Stimulated activated CD8-positive, alpha-beta memory T cell treated with anti-CD3 and anti-CD28 coated beads, Interleukin-2, amount 100 ng/mL, for 48 hours (primary cell): Measurements from ENCODE around the gene FOXP4.
A peak's percentile ranks its signal among the peaks of the same experiment; 100 is the strongest.

Experiments
- DNase-seq, 2 donors: peaks; one replicate each; pipeline ENCODE4 v3.0.0-alpha.2; 2020; ENCODE audit warnings: low read depth in 2 of 2

The FOXP4 gene

DNA sequence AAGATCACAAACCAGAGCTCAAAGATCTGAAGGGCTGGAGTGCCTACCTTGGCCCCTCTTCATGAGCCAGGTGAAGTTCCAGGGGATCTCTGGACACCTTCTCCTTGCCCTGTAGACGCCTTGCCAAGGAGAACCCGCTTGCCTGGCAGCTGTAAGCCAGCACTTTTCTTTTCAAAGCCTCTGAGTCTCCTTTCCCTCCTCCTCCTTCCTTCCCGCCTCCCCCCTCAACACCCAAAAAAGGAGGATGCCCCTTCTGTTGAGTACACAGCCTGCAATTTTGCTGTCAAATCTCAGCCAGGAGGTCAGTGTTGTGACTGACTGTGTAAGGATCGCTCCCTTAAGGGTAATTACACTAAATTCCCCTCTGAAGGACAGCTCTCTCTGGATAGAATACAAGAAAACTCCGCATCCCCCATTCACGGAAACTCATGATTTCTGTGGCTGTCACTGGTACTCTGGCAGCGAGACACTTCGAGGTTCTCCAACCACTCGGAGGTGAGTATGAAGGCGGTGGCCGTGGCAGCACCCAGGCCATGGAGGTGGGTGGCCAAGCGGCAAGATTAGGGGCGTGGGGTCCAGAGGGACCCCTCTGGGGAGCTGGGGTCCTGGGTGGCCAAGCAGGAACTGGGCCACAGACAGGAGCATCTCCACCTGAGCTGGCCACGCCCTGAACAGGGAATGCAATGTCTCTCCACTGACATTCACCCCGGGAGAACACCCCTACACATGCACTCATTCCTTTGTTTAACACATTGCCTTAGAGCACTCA, 23.2 kb upstream of the FOXP4 start:
- DNase-seq = no peak

DNA sequence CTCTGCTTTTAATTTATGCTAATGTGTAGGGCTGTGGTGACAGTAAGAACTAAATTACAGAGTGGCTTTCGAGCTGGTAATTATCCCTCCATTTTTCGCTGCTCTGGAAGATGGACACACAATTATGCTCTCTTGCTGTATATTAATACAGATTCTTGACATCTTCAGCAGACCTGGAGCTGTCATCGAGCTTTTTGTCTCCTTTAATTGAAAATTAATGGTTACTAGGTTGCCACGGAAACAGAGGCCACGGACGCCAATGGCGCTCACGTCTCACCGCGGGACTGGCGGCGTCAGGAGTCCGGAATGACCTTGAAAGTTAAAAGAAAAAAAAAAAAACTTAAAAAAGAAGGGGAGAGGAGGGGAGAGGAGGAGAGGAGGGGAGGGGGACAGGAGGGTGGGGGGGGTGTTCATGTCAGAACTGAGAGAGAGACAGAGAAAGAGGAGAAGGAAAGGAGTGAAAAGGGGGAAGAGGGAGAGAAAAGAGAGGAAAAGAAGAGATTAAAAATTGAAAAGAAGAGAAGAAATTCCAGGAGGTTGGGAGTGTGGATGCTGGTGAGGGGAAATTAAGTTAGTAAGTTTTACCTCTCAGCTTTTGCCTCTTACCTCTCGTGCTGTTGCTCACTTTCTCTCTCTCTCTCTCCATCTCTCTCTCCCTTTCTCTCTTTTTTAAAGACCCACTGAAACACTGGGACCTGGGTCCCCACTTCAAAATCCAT, 22.1 kb upstream of the FOXP4 start:
- no peak for DNase-seq

- DNase-seq = no peak
Measured at GRCh38 chr6:41524634-41525011, 21.6 kb upstream of the FOXP4 start.

GRCh38 chr6:41527721-41528408, 18.3 kb upstream of the FOXP4 start:
- DNase-seq = no peak

- no peak for DNase-seq
Measured at GRCh38 chr6:41528409-41528963, 17.7 kb upstream of the FOXP4 start.

GRCh38 chr6:41529049-41529448, 17.1 kb upstream of the FOXP4 start:
- DNase-seq = no peak

DNA sequence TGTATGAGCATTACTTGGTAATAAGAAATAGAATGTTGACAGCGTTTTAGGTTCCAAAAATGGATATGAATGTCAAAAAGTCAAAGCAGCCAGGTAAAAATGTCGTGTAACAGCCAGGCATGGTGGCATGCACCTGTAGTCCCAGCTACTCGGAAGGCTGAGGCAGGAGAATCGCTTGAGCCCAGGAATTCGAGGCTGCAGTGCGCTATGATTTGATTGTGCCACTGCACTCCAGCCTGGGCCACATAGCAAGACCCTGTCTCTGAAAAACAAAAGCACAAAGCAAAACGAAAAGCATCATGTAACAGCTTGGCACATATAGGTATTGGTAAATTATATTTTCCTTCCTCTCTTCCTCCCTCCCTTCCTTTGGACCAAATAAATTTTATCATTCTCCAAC, 16.2 kb upstream of the FOXP4 start:
- DNase-seq = no peak

- no peak for DNase-seq
Measured at GRCh38 chr6:41530476-41530875, 15.7 kb upstream of the FOXP4 start.

- no peak for DNase-seq
Measured at GRCh38 chr6:41531016-41531415, 15.2 kb upstream of the FOXP4 start.

GRCh38 chr6:41531591-41532582, 14.3 kb upstream of the FOXP4 start:
- peak; percentile 50 to 56 for DNase-seq

DNA sequence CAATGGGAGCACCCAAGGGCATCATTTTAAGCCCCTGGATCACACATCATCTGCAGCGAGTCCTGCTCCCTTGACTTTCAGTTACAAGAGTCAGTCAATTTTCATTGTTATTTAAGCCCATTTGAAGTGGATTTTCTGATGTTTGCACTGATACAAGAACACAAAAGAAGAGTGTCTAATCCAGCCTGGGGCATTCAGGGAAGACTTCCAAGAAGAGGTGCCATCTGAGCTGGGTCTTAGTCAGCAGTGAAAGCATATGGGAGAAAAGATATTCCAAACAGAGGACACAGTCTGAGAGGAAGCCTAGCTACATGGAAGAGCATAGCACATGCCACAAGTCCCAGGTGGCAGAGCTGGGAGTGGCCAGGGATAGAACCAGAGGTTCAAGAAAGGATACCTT, 10.4 kb upstream of the FOXP4 start:
- DNase-seq = no peak

DNA sequence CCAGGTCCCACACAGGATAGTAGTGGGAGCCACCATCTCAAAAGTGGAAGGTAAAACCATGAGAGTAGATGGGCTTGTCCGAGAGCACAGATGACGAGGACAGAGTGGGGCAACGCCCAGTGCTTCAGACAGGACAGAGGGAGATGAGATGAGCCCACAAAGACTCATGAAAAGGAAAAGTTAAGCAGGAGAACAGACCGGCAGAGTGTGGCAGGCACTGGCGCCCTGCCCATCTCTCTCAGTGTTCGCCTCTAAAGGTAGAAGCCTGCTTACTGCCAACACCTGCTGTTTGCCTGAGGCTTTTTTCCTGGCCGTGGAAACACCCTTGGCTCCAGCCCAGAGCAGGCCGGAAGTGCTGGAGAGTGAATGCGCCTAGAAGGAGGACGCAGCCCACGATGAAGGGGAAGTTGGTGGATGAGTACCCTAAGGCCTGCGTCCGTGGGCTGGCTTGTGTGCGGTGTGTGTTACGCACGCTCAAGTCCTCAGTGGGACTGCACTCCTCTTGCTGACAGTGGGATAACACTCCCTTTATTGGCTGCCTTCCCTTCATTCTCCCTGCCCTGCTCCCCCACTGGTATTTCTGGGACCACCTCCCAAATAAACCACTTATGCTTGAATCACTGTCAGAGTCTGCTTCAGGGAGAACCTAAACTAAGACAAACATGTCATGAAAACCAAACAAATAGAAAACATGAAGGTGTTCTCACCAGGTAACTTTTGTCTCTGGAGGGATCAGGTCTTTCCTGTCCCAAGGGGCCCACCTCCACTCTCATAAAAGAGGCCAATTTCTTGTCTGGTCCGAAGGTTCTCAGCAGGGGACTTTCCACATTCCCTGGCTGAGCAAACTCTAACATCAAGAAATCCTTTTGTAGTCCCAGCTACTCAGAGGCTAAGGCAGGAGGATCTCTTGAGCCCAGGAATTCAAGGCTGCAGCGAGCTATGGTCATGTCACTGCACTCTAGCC, 9.1 kb upstream of the FOXP4 start:
- no peak for DNase-seq

- DNase-seq = no peak
Measured at GRCh38 chr6:41538556-41539182, 7.5 kb upstream of the FOXP4 start.

DNA sequence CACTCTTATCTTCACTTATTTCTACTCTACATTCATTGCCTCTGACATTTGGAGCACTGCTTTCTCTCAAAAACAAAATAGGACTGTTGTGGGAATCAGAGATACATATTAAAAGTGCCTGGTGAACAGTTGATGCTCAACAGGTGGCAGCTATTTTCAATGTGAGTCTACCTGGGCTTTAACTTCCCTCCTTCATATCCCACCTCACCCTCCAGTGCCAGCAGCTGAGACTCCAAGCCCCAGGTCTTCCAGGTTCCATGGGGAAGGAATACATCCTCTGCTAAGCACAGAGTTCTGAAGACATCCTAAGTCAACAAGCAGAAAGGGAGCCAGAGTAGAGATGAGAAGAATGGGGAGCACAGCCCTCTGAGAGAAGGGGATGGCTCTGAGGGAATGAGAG, 7.0 kb upstream of the FOXP4 start:
- DNase-seq = no peak

- no peak for DNase-seq
Measured at GRCh38 chr6:41541364-41541763, 4.8 kb upstream of the FOXP4 start.

DNA sequence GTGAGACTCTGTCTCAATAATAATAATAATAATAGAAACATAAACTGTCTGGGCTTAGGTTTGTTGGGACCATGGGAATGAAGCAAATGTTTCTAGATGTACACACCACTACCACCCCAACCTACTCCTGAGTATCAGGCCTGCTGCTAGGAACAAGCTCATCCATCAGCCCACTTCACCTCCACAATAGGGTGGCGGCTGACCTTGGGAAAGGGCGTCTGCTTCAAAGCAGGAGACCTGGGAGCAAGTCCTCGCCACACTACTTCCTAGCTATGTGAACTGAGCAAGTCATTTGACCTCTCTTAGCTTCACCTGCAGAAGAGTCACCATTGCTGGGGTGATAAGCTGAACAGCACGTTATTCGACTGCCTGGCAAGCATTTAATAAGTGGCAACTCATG, 3.1 kb upstream of the FOXP4 start:
- DNase-seq = no peak

GRCh38 chr6:41545247-41545702, 906 bp upstream of the FOXP4 start:
- DNase-seq = no peak

- DNase-seq = peak in 1 of 2 donors; percentile 45
Measured at GRCh38 chr6:41546475-41546865, 289 bp downstream of the FOXP4 start.
